Liver (tissue), 9 donors: ENCODE measurements around the gene TPPP3. TPM values are rescaled to one million over a fixed set of nuclear protein-coding genes. Genes with fewer than 3 reads are reported as not detected.

Source experiments
- DNase-seq: peaks from one replicate; pipeline ENCODE4 v3.0.0-alpha.2; 2017; ENCODE audit warnings: low spot score
- H3K27ac ChIP-seq, 2 donors: one replicate each; pipeline ENCODE4 v1.7.0; 2013; ENCODE audit warnings: inconsistent platforms in 2 of 2, low read length in 2 of 2, control low read depth in 1 of 2, low read depth in 1 of 2, mild to moderate bottlenecking in 1 of 2
- H3K27me3 ChIP-seq, 4 donors: one replicate each; pipeline versions ENCODE4 v1.6.1 to v1.7.0; 2013; ENCODE audit warnings: low read length in 3 of 4, inconsistent platforms in 1 of 4, mild to moderate bottlenecking in 1 of 4, moderate library complexity in 1 of 4; ENCODE audit not compliant: control insufficient read depth in 4 of 4, insufficient read depth in 4 of 4
- H3K36me3 ChIP-seq, 4 donors: one replicate each; pipeline versions ENCODE4 v1.6.1 to v1.7.0; 2013; ENCODE audit warnings: low read length in 3 of 4, mild to moderate bottlenecking in 3 of 4, low read depth in 1 of 4, moderate library complexity in 1 of 4; ENCODE audit not compliant: control insufficient read depth in 4 of 4, insufficient read depth in 3 of 4
- H3K4me1 ChIP-seq, 4 donors: one replicate each; pipeline versions ENCODE4 v1.6.1 to v1.7.0; 2013; ENCODE audit warnings: low read length in 3 of 4, mild to moderate bottlenecking in 3 of 4, moderate library complexity in 1 of 4; ENCODE audit not compliant: control insufficient read depth in 4 of 4, insufficient read depth in 4 of 4
- H3K4me3 ChIP-seq, 3 donors: one replicate each; pipeline versions ENCODE4 v1.6.1 to v1.7.0; 2013; ENCODE audit warnings: low read length in 3 of 3, control low read depth in 1 of 3, low read depth in 1 of 3, mild to moderate bottlenecking in 1 of 3
- H3K9ac ChIP-seq, 2 donors: one replicate each; pipeline ENCODE4 v1.7.0; 2013; ENCODE audit warnings: low read length in 2 of 2, mild to moderate bottlenecking in 2 of 2, moderate library complexity in 2 of 2, control low read depth in 1 of 2, low read depth in 1 of 2
- H3K9me3 ChIP-seq, 4 donors: one replicate each; pipeline versions ENCODE4 v1.6.1 to v1.7.0; 2013; ENCODE audit warnings: low read length in 3 of 4; ENCODE audit not compliant: control insufficient read depth in 4 of 4
- ATF3 ChIP-seq: IDR thresholded peaks from 2 replicates; pipeline ENCODE4 v1.6.1; 2016; ENCODE audit warnings: antibody characterized with exemption
- EGR1 ChIP-seq, 2 donors: IDR thresholded peaks; 2 replicates each; pipeline ENCODE4 v1.6.1; 2016 to 2018; ENCODE audit warnings: antibody characterized with exemption in 2 of 2, low read depth in 2 of 2
- FOXA2 ChIP-seq: IDR thresholded peaks from 2 replicates; pipeline ENCODE4 v1.6.1; 2016; ENCODE audit warnings: antibody characterized with exemption
- GABPA ChIP-seq, 2 donors: IDR thresholded peaks in 1 of 2; conservative IDR thresholded peaks in 1 of 2; 2 replicates each; pipeline ENCODE4 v1.6.1; 2016; ENCODE audit warnings: antibody characterized with exemption in 2 of 2, mild to moderate bottlenecking in 1 of 2, moderate library complexity in 1 of 2
- HNF4A ChIP-seq, 2 donors: conservative IDR thresholded peaks; 2 replicates each; pipeline ENCODE4 v1.6.1; 2016; ENCODE audit warnings: antibody characterized with exemption in 2 of 2, mild to moderate bottlenecking in 2 of 2
- HNF4G ChIP-seq: IDR thresholded peaks from 2 replicates; pipeline ENCODE4 v1.6.1; 2016; ENCODE audit warnings: antibody characterized with exemption
- JUND ChIP-seq, 2 donors: IDR thresholded peaks; 2 replicates each; pipeline ENCODE4 v1.6.1; 2016; ENCODE audit warnings: antibody characterized with exemption in 2 of 2
- MAX ChIP-seq: IDR thresholded peaks from 2 replicates; pipeline ENCODE4 v1.6.1; 2016; ENCODE audit warnings: antibody characterized with exemption
- NR2F2 ChIP-seq: IDR thresholded peaks from 2 replicates; pipeline ENCODE4 v1.6.1; 2016; ENCODE audit warnings: antibody characterized with exemption
- RAD21 ChIP-seq, 2 donors: IDR thresholded peaks; 2 replicates each; pipeline ENCODE4 v1.6.1; 2016; ENCODE audit warnings: antibody characterized with exemption in 2 of 2, mild to moderate bottlenecking in 2 of 2
- RXRA ChIP-seq, 2 donors: IDR thresholded peaks; 2 replicates each; pipeline ENCODE4 v1.6.1; 2017 to 2018; ENCODE audit warnings: antibody characterized with exemption in 2 of 2, mild to moderate bottlenecking in 1 of 2
- SP1 ChIP-seq: IDR thresholded peaks from 2 replicates; pipeline ENCODE4 v1.6.1; 2018; ENCODE audit warnings: antibody characterized with exemption, mild to moderate bottlenecking
- TAF1 ChIP-seq: conservative IDR thresholded peaks from 2 replicates; pipeline ENCODE4 v1.6.1; 2016; ENCODE audit warnings: antibody characterized with exemption, mild to moderate bottlenecking
- YY1 ChIP-seq: IDR thresholded peaks from 2 replicates; pipeline ENCODE4 v1.6.1; 2016; ENCODE audit warnings: antibody characterized with exemption, mild to moderate bottlenecking
- WGBS: extraction: QIAGEN DNeasy Blood & Tissue Kit; methylation state at CpG from one replicate; pipeline ENCODE4 v1.1.7; 2013; 5-methylcytosine and 5-hydroxymethylcytosine counted together
- polyA plus RNA-seq, 2 donors: library from polyadenylated mRNA; stranded (reverse) in 1 of 2; unstranded in 1 of 2; fragments of 200-250 nt in 1 of 2; fragments of >200 nt in 1 of 2; fragmentation: Nextera tagmentation in 1 of 2; extraction: Ambion mirVana in 1 of 2; gene quantifications; one replicate each; pipeline versions ENCODE4 v1.2.1 to v1.2.3, GENCODE V29; 2013 to 2015
- total RNA-seq, 2 donors: library from RNA; depleted of rRNA; stranded (reverse); fragments of >200 nt; gene quantifications; one replicate each; pipeline ENCODE4 v1.2.3, GENCODE V29; 2014
- donor health status: healthy.
- donor health status: healthy.
- donor health status: healthy.
- donor health status: healthy.
- donor health status: healthy.

The TPPP3 gene
- total and polyA plus RNA-seq, 4 donors = 0.28 to 0.84 (median 0.55) TPM

DNA sequence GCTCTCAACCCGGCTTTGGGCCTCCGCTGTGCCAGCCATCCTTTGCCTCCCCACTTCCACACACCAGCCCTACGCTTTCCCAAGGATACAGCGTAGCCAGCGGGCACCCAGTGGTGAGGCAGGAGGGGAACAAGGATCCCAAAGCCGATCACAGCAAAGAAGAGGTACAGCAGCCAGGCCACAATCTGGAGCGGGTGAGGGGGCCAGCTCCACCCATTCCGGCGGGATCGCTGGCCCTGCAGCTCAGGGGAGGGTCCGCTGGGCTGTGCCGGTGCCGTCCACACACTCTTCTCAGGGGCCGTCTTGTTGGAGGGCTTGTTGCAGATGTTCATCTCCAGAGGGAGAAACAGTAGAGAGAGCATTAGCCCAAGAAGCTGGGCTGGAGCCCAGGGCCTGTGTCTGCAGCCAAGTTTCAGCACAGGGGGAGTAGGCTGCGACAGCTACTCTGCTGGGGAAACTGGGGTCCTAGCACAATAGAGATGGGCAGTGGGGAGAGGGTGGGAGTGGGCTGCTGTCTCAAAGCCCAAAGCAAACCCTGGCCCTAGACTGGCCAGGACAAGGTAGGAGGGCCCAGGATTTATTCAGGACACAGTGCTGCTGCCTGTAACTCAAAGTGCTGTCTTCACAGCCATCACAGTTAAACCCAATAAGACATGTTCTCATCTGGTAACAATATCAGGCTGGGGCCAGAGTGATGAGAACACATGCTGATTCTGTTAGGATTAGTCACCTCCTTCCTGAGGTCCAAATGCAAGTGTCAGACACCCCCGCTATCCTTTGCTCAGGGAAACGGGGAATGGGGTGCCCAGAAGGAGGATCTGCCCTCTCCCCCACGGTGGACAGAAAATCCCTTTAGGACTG, 13.0 kb upstream of the TPPP3 start:
- TF ChIP-seq FOXA2 (no peak), EGR1 (IDR thresholded peaks at IDR 0.05; ENCODE audit: low read depth in 2 of 2) (no peak), NR2F2 (no peak), JUND (IDR thresholded peaks at IDR 0.05) (no peak), YY1 (no peak), RAD21 (IDR thresholded peaks at IDR 0.05) (no peak), MAX (no peak), GABPA (IDR thresholded peaks at IDR 0.05 in 1 of 2, conservative IDR thresholded peaks at IDR 0.05 in 1 of 2) (no peak), SP1 (no peak), HNF4A (conservative IDR thresholded peaks at IDR 0.05) (no peak), ATF3 (no peak)
- Histone ChIP-seq H3K36me3 (no peaks in the 10 kb centered on the region), H3K9ac (no peak overlapping the region), H3K4me1 (no peaks in the 10 kb centered on the region), H3K27ac (peak overlapping the region in 1 of 2 donors; percentile 16), H3K27me3 (no peaks in the 10 kb centered on the region), H3K9me3 (no peaks in the 10 kb centered on the region), H3K4me3 (no peak overlapping the region)
- no peak for DNase-seq
- WGBS = 88% methylated on average over 18 of the region's 18 CpGs

DNA sequence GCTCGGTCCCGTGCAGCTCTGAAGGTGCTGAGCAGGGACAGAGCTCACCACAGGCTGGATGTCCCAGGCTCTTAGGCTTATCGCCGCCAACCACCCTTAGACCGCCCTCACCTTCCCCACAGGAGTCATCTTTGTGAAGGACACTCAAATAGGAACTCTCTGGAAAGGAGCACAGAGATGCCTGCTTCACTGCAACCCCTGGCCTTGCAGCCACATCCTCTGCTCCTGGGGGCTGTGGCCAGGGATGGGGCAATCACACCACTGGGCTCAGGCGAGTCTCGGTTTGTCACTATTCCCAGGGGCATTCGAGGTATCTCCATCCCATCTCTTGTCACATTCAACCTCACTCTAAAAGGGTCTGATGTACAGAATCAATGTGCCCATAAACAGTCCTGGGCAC, 12.0 kb upstream of the TPPP3 start:
- 88% methylated on average over 8 of the region's 8 CpGs for WGBS
- no peak for DNase-seq
- TF ChIP-seq RXRA (IDR thresholded peaks at IDR 0.05) (no peak), NR2F2 (no peak), HNF4G (no peak), GABPA (IDR thresholded peaks at IDR 0.05 in 1 of 2, conservative IDR thresholded peaks at IDR 0.05 in 1 of 2) (no peak)
- Histone ChIP-seq H3K27ac (no peak overlapping the region), H3K9me3 (no peaks in the 10 kb centered on the region), H3K4me1 (no peaks in the 10 kb centered on the region), H3K27me3 (no peaks in the 10 kb centered on the region), H3K4me3 (no peak overlapping the region), H3K9ac (no peak overlapping the region), H3K36me3 (no peaks in the 10 kb centered on the region)

DNA sequence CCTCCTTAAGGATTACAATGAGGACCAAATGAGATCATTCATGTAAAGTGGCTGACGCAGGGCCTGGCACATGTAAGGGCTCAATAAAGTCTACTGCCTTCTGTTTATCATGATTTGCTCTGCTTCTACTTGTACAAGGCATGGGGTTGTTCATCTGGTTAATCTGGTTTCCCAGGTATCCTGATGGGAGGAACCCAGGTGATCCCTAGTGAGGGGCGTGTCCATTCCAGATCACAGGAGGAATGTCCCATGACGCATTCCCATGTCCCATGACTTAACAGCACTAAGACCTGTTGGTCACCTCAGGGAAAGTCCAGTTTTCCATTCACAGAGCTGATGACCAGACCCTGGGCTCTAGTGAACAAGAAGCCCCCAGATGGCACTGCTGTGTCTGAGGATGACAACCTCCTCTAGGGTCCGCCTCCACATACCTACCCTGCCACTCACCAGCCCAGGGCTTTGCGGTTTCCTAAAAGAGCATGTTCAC, 11.5 kb upstream of the TPPP3 start:
- no peak overlapping the region for H3K9ac ChIP-seq
- H3K27ac ChIP-seq = no peak overlapping the region
- DNase-seq = no peak

More for the DNA sequence above, 11.5 kb upstream of the TPPP3 start:
- Histone ChIP-seq H3K4me1 (no peaks in the 10 kb centered on the region), H3K9me3 (no peaks in the 10 kb centered on the region), H3K27me3 (no peaks in the 10 kb centered on the region), H3K36me3 (no peaks in the 10 kb centered on the region), H3K4me3 (no peak overlapping the region)
- 92% methylated on average over 5 of the region's 5 CpGs for WGBS
- TF ChIP-seq ATF3 = no peak
- TF ChIP-seq FOXA2 = no peak
- TF ChIP-seq TAF1 = no peak
- peak; percentile 60 for TF ChIP-seq SP1
